Small intestine (tissue), 7 donors: ENCODE results near the gene CDH23. TPM values are rescaled to one million over a fixed set of nuclear protein-coding genes. Genes with fewer than 3 reads are reported as not detected.
"Not testable (repeated sequence)": the region's sequence is repeated elsewhere in the genome, so short reads cannot be mapped to it uniquely, and the experiment has no call there.

Source experiments
- DNase-seq, 2 donors: peaks; one replicate each; pipeline versions ENCODE4 v3.0.0 to v3.0.0-alpha.2; 2013
- FAIRE-seq: peaks from 2 replicates; lab custom pipeline; 2012; peaks lifted over from hg19 to GRCh38; lab: Jason Lieb, UNC
- H3K27ac ChIP-seq, 3 donors: one replicate each; pipeline ENCODE4 v1.5.1; 2013; ENCODE audit warnings: low read length in 2 of 3, mild to moderate bottlenecking in 2 of 3, control low read depth in 1 of 3, inconsistent platforms in 1 of 3, low read depth in 1 of 3, moderate library complexity in 1 of 3
- H3K27me3 ChIP-seq, 3 donors: one replicate each; pipeline ENCODE4 v1.6.1; 2013; ENCODE audit warnings: low read length in 3 of 3, inconsistent platforms in 1 of 3; ENCODE audit not compliant: control insufficient read depth in 3 of 3, insufficient read depth in 3 of 3
- H3K36me3 ChIP-seq, 3 donors: one replicate each; pipeline ENCODE4 v1.6.1; 2013; ENCODE audit warnings: low read length in 3 of 3, inconsistent platforms in 1 of 3, low read depth in 1 of 3, mild to moderate bottlenecking in 1 of 3, moderate library complexity in 1 of 3; ENCODE audit not compliant: control insufficient read depth in 3 of 3, insufficient read depth in 2 of 3
- H3K4me1 ChIP-seq, 3 donors: one replicate each; pipeline ENCODE4 v1.6.1; 2013; ENCODE audit warnings: low read length in 2 of 3, inconsistent platforms in 1 of 3, low read depth in 1 of 3, mild to moderate bottlenecking in 1 of 3, moderate library complexity in 1 of 3; ENCODE audit not compliant: control insufficient read depth in 3 of 3, insufficient read depth in 2 of 3
- H3K4me3 ChIP-seq, 3 donors: one replicate each; pipeline ENCODE4 v1.5.1; 2013; ENCODE audit warnings: low read length in 3 of 3, control low read depth in 1 of 3, inconsistent platforms in 1 of 3, low read depth in 1 of 3, mild to moderate bottlenecking in 1 of 3, moderate library complexity in 1 of 3
- H3K9me3 ChIP-seq, 2 donors: one replicate each; pipeline ENCODE4 v1.6.1; 2013; ENCODE audit warnings: low read depth in 1 of 2, low read length in 1 of 2; ENCODE audit not compliant: control insufficient read depth in 2 of 2, insufficient read depth in 1 of 2
- WGBS, 3 donors: extraction: QIAGEN DNeasy Blood & Tissue Kit; methylation state at CpG; one replicate each; pipeline ENCODE4 v1.1.7; 2013; 5-methylcytosine and 5-hydroxymethylcytosine counted together
- polyA plus RNA-seq, 4 donors: library from polyadenylated mRNA; stranded (reverse) in 3 of 4; unstranded in 1 of 4; fragments of 200-250 nt in 3 of 4; fragments of 120-200 nt in 1 of 4; gene quantifications; one replicate each; pipeline versions ENCODE4 v1.2.1 to v1.2.3, GENCODE V29; 2013
- donor health status: healthy with polysubstance abuse.
- donor health status: control.
- donor health status: control.
- donor health status: Bipolar disorder and iron deficiency.
- donor health status: healthy.

Gene CDH23
- polyA plus RNA-seq, 4 donors, result 0.89 to 2.5 (median 1.6) TPM

DNA sequence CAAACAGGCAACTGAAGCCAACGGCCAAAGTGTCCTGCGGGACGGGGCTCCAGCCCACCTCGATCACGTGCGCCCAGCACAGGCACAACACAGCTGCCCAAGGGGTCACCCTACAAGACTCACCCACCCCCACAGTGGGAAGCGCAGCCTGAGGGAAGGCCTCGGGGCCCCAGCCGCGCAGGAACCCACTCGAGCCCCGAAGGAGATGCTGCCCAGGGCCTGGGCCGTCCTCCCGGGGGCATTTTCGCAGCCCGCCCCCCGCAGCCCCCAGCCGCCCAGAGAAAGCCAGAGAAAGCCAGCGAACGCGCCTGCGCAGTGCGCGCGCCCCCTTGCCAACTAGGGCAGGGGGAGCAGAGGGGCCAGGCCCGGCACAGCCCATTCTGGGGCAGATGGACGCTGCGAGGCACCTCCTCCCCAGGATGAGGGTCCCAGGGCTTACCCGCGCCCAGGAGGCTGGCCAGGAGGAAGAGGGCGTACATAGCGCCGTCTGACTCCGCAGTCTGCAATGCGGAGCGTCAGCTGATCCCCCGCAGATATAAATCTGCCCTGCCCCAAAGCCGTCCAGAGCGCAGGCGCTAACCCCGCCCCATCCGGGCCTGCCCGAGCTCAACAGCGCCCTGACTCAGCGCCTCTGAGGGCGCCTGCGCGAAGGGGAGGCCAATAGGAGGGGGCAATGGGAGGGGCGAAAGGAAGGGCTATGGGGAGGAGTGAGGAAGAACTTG is 454.2 kb downstream of the CDH23 start, which contains the start of gene PSAP:
Gene PSAP, minus strand, starts transcription at position 509 of the 722 bp plus-strand sequence. Its CDS starts 30 bp downstream, at position 479.
- peaks cover 0 to 11% (median 10%) of the 10 kb centered on the region in 3 donors for H3K4me1 ChIP-seq
- H3K27ac ChIP-seq, result peak within 1 kb of the TSS; percentile 71 to 91 (median 87)
- H3K4me3 ChIP-seq, result peak within 1 kb of the TSS; percentile 89 to 92 (median 90)
- DNase-seq, result peak; percentile 99 to 100
- H3K9me3 ChIP-seq, result no peaks in the 10 kb centered on the region
- FAIRE-seq, result peak; percentile 62
- H3K36me3 ChIP-seq, result no peaks in the 10 kb centered on the region
- no peaks in the 10 kb centered on the region for H3K27me3 ChIP-seq
- 0% methylated on average over 39 to 49 of the region's 49 CpGs for WGBS, 3 donors

GRCh38 chr10:71851465-71852095 is 454.9 kb downstream of the CDH23 start:
- not testable (repeated sequence) for FAIRE-seq, DNase-seq, H3K27me3 ChIP-seq, H3K36me3 ChIP-seq, H3K9me3 ChIP-seq
- Histone ChIP-seq H3K4me1 (peaks cover 0 to 11% (median 10%) of the 10 kb centered on the region in 3 donors), H3K4me3 (peak overlapping the region in 1 of 3 donors; percentile 92), H3K27ac (peak overlapping the region; percentile 7 to 71 (median 68))
- 38 to 46% (median 40%) methylated on average over 18 to 20 of the region's 20 CpGs for WGBS, 3 donors

- Histone ChIP-seq H3K27me3 (no peaks in the 10 kb centered on the region), H3K9me3 (no peaks in the 10 kb centered on the region), H3K4me1 (peaks cover 0 to 10% (median 9%) of the 10 kb centered on the region in 3 donors), H3K36me3 (no peaks in the 10 kb centered on the region), H3K27ac (no peak overlapping the region), H3K4me3 (no peak overlapping the region)
- FAIRE-seq (no peak), DNase-seq (peak in 1 of 2 donors; percentile 68)
- 77 to 83% (median 81%) methylated on average over 11 of the region's 11 CpGs for WGBS, 3 donors
These were observed 455.7 kb downstream of the CDH23 start for GRCh38 chr10:71852355-71852937.

- FAIRE-seq, result no peak
- WGBS, 3 donors, result 61 to 67% (median 64%) methylated on average over 5 of the region's 5 CpGs
These were observed 457.3 kb downstream of the CDH23 start for GRCh38 chr10:71854031-71854430.

DNA sequence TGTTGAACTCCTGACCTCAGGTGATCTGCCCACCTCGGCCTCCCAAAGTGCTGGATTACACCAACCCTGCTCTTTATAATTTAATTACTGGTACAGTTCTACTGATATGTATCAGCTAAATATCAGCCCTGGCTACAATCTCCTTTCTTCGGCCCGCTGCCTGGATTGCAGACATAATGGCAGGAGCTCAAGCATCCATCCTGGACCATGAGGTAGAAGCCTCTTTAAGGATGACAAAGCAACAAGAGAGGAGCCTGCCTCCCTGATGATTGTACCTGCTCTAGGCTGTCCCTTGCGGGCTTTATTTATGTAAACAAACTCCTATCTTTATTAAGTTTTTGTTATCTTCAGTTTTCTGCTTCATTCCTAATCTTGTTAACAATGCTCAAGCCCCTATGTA is 459.9 kb downstream of the CDH23 start:
- H3K27me3 ChIP-seq, result no peaks in the 10 kb centered on the region
- H3K27ac ChIP-seq, result no peak overlapping the region
- FAIRE-seq (no peak), DNase-seq (no peak)
- no peaks in the 10 kb centered on the region for H3K36me3 ChIP-seq
- H3K9me3 ChIP-seq, result no peaks in the 10 kb centered on the region
- H3K4me1 ChIP-seq, result peaks cover 0 to 5% (median 4%) of the 10 kb centered on the region in 3 donors
- H3K4me3 ChIP-seq, result no peak overlapping the region
- 79 to 92% (median 87%) methylated on average over 4 of the region's 4 CpGs for WGBS, 3 donors

More at GRCh38 chr10:71854031-71854430, 457.3 kb downstream of the CDH23 start:
- Histone ChIP-seq H3K27ac (no peak overlapping the region), H3K4me1 (peaks cover 0 to 10% (median 2%) of the 10 kb centered on the region in 3 donors), H3K4me3 (no peak overlapping the region), H3K27me3 (no peaks in the 10 kb centered on the region), H3K36me3 (no peaks in the 10 kb centered on the region), H3K9me3 (no peaks in the 10 kb centered on the region)
- no peak for DNase-seq

- DNase-seq (no peak), FAIRE-seq (no peak)
- WGBS, 3 donors, result 81 to 84% (median 82%) methylated on average over 12 of the region's 12 CpGs
- Histone ChIP-seq H3K27ac (no peak overlapping the region), H3K4me3 (no peak overlapping the region), H3K27me3 (no peaks in the 10 kb centered on the region), H3K9me3 (no peaks in the 10 kb centered on the region), H3K36me3 (no peaks in the 10 kb centered on the region), H3K4me1 (peaks cover 0 to 4% (median 0%) of the 10 kb centered on the region in 3 donors)
These were observed 461.5 kb downstream of the CDH23 start for GRCh38 chr10:71857934-71858890.

GRCh38 chr10:71860243-71861029 is 463.7 kb downstream of the CDH23 start:
- Histone ChIP-seq H3K27me3 (no peaks in the 10 kb centered on the region), H3K4me1 (peaks cover 0 to 4% (median 0%) of the 10 kb centered on the region in 3 donors), H3K4me3 (no peak overlapping the region), H3K36me3 (no peaks in the 10 kb centered on the region), H3K27ac (peak overlapping the region; percentile 29 to 93 (median 55)), H3K9me3 (no peaks in the 10 kb centered on the region)
- no peak for FAIRE-seq
- 43 to 53% (median 47%) methylated on average over 11 of the region's 11 CpGs for WGBS, 3 donors
- DNase-seq, result peak; percentile 70 to 75
